ENCODE measurements around the gene NELL2.

NELL2 gene

GRCh38 chr12:44532940-44533339 lies 343.2 kb downstream of the NELL2 start:
- no peak for DNase-seq (ENCODE audit: low read depth)

- DNase-seq (ENCODE audit: low read depth) = no peak
Observed at GRCh38 chr12:44531320-44531971, 344.7 kb downstream of the NELL2 start.

DNA sequence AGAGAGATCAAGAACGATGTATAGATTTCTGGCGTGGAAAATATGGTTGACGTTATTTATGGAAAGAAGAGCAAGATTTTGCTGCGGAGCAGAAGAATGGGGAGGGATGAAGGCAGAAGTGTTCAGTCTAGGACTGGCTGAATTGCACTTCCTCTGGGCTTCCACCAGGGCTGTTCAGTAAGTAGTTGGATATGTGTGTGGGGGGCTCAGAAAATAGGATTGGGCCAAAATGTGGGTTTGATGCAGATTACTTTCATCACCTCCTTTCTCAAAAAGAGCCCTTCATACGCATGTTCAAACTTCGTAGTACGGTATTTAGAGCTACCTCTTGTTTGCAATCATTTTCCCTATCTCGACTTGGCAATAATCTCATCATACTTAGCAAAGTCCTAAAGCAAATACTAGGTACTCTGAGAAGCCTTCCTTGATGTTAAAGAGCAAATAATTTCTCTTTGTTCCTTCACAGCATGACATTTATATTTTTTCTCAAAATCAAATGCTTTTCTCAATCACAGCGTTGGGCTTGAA lies 349.4 kb downstream of the NELL2 start:
- DNase-seq (ENCODE audit: low read depth) = no peak

DNA sequence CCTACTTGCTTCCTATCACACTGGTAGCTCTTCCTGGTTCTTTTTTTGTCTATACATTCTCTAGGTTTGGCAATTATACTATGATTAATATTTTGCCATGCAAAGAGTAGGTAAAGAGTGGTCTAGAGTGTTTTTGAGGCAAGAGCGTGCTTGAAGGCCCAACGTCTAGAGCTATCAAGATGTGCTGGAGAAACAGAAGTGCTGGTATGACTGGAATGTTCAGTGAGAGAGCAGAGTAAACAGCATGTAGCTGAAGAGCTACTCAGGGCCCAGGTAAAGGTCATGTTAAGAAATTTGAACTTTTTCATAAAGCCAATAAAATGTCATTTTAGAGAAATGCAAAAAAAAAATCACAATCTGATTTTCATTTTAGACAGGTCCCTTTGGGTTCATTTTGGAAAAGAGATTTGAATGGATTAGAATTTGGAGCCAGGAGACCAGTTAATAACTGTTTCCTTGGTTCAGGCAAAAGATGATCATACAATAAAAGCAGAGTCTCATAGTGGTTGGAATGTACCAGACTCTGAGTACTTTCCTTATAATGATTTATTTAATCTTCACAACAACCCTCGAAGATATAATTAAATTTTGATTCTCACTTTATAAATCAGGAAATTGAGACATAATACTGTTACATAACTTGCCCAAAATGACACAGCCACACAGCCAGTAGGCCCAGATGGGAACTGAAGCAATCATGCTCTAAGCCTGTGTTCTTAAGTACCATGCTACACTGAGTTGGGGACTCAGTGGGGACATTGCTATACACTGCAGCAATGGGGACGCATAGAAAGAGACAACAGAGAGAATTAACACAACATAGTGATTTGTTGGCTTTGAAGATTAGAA lies 350.1 kb downstream of the NELL2 start:
- no peak for DNase-seq (ENCODE audit: low read depth)

DNA sequence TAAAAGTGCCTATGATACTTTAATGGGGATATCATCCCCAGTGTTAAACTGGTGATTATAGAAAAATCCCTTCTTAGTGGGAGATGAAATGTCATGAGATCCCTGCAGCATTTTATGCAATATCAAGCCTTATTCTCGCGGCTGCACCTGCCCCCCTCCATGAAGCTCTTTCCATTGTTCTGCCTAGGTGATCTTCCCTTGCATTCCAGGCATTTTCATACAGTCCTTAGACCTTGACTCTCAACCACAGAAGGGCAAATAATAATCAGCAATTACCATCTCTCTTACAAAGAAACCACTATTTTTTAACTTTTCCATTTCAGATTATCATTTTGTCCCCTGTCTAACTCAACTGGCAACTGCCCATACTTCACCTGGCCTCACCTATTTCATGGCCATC lies 352.3 kb downstream of the NELL2 start:
- no peak for DNase-seq (ENCODE audit: low read depth)

- DNase-seq (ENCODE audit: low read depth) = no peak
Observed at GRCh38 chr12:44521702-44522101, 354.4 kb downstream of the NELL2 start.

DNA sequence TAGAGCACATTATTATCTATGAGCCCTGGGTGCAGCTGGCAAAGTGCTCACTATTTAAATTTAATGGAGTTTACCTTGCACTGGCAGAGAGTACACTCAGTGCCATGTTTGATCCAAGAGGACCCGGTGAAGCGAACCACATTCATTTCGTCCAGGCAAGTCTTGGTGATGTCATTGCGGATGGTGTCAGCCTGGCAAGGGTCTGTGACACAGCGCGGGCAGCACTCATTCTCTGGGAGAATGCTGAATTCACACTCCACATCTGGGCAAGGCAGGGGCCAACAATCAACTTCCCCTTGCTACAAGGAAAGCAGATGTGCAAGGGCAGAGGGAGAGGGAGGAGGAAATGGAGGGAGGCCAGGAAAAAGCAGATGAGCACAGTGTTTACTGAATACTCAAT lies 356.2 kb downstream of the NELL2 start:
- DNase-seq (ENCODE audit: low read depth) = no peak

- DNase-seq (ENCODE audit: low read depth) = no peak
Observed at GRCh38 chr12:44511289-44511688, 364.8 kb downstream of the NELL2 start.

DNA sequence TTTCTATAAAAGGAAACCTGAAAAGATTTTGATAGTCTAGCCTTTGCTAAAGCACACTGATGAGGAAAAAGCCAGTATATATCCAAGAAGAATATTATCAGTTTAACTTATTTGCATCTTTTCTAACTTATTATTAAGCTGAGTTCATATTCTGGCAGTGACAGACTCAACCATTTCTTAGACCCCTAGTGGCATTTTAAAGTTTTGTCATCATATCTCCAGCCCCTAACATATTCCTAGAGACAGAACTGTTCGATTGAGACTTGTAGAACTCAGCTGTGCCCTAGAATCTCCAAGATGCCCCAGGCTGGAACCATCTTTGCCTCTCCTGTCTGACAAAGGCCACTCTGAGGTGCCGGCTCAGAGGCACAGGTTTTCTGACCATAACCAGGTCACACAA lies 365.6 kb downstream of the NELL2 start:
- DNase-seq (ENCODE audit: low read depth) = no peak

DNA sequence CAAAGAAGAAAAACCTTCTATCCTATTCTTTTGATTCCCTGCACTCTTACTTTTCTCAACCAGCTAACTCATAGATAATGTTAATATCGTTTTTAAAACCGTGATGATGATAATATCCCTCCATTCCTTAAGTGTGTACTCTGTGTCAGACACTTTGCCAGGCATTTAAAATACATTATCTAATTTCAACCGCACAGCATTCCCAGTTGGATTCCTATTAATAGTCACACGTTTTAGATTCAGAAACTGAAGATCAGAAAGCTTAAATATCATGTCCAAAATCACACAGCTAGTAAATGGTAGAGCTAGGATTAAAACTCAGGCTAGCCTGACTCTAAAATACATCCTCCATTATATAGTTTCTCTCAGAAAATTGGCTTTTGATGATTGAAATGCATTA lies 366.0 kb downstream of the NELL2 start:
- DNase-seq (ENCODE audit: low read depth) = no peak

GRCh38 chr12:44509471-44509870 lies 366.6 kb downstream of the NELL2 start:
- no peak for DNase-seq (ENCODE audit: low read depth)

- DNase-seq (ENCODE audit: low read depth) = no peak
Observed at GRCh38 chr12:44507461-44507860, 368.7 kb downstream of the NELL2 start.

DNA sequence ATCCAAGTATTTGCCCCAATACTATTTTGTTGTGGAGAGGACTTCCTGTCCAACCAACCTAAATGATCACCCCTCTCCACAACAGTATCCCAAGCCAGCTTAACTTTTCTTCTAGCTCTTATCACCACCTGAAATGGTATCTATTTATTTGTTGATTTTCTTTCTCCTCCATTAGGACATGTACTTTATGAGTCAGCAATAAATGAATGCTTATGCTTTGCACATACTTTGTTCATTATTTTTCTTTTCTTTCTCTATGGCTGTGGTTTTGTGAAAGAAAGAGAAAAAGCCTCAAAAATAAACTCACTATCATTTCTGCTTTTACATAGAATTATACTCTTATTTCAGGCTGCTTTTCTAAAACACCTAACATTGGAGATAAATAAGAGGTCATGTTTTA lies 371.3 kb downstream of the NELL2 start:
- DNase-seq (ENCODE audit: low read depth) = no peak

DNA sequence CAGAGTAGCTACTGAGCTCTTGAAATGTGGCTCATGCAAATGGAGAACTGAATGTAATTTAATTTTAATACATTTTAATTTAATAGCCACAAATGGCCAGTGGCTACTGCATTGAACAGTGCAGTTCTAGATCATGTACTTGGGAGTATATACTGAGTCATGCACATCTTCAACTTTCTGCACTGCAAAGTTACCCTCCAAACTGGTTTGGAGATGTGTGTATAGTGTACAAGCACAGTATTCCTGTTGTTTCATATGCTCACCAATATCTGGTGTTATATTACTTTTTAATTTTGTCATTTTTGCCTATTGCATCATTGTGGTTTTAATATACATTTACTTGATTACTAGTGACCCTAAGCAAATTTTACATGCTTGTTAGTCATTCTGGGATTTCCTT lies 372.8 kb downstream of the NELL2 start:
- DNase-seq (ENCODE audit: low read depth) = no peak

GRCh38 chr12:44502681-44503080 lies 373.4 kb downstream of the NELL2 start:
- DNase-seq (ENCODE audit: low read depth) = no peak

- DNase-seq (ENCODE audit: low read depth) = no peak
Observed at GRCh38 chr12:44500423-44500822, 375.7 kb downstream of the NELL2 start.

DNA sequence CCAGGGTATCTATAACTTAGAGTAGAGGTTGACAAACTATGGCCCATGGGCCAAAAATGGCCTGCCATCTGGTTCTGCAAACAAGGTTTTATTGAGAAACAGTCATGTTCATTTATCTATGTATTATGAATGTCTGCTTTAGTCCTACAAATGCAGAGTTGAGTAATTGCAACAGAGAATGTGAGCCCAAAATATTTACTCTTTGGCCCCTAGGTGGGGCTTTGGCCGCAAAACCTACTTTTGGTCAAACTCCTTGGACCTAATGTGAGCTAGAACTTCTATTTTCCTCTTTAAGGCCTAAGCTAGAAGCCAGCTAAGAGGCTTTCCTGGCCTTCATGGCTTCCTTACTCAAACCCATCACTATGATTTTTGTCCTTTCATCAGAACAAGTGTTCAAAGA lies 379.1 kb downstream of the NELL2 start:
- DNase-seq (ENCODE audit: low read depth) = no peak

DNA sequence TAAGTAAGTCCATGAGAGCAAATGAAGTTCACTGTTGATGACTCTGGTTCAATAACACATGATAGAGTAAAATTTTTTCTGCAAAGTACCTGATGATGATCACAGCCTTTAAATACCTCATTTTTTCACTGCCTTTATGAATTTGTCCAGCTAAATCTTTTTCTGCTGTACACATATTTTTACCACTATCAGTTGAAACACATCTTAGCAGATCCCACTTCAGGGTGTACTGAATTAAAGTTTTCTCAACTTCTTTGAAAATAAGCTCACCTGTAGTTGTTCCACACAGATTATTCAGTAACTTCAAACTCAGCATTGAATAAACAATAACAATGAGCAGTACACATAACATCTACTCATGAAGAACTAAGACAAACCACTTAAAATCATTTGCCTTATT lies 385.9 kb downstream of the NELL2 start:
- no peak for DNase-seq (ENCODE audit: low read depth)

DNA sequence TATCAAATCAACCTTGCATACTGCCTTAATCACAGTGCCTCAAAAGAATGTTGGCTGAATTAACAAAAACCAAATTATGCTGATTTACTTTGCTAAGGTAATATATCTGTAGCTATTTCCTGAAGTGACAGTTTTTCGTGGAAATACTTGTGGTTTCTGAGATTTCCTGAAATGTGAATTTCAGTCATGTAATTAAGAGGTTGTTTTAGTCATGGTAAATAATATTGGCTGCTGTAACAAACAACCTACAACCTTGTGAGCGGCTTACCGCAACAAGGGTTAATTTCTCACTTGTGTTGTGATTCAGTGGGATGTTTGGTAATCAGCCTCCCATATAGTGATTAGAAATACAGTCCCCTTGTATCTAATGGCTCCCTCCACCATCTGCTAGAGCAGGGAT lies 387.9 kb downstream of the NELL2 start:
- DNase-seq (ENCODE audit: low read depth) = no peak

DNA sequence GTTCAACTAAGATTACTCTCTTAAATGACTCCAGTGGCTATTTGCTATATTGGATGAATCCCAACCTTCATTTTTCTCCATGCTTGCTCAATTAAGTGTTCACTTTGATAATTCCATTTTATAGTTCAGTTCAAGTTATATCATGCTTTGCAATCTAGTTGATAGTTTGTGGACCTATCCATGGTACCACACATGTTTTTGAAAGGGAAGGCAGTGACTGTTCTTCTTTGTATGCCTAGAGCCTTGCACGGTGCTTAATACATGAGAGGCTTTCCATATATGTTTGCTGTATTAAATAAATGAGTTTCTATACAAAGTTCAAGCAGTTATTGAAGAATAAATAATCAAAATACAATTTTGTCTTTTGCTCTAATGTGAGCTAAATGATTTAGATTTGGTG lies 391.3 kb downstream of the NELL2 start:
- no peak for DNase-seq (ENCODE audit: low read depth)

- DNase-seq (ENCODE audit: low read depth) = no peak
Observed at GRCh38 chr12:44477331-44477980, 398.7 kb downstream of the NELL2 start.

- no peak for DNase-seq (ENCODE audit: low read depth)
Observed at GRCh38 chr12:44476683-44477082, 399.4 kb downstream of the NELL2 start.

DNA sequence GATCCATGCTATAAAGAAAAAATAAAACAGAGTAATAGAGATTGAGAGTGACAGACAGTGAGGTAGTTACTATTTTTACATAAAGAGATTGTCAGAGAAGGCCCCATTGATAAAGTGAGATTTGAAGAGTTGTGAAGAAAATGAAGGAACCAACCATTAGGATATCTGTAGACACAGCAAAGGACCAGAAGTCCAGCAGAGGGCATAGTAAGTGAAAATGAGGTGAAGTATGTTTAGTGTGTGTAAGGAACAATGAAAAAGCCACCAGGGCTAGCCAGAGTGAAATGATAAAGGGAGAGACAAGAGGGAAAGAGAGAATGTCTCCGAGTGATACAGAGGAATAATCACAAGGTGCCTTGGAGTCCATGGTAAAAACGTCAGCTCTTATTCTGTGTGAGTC lies 411.0 kb downstream of the NELL2 start:
- no peak for DNase-seq (ENCODE audit: low read depth)

Measured in CMK (cell line).